ENCODE results near the gene ZC3H14.

DNA sequence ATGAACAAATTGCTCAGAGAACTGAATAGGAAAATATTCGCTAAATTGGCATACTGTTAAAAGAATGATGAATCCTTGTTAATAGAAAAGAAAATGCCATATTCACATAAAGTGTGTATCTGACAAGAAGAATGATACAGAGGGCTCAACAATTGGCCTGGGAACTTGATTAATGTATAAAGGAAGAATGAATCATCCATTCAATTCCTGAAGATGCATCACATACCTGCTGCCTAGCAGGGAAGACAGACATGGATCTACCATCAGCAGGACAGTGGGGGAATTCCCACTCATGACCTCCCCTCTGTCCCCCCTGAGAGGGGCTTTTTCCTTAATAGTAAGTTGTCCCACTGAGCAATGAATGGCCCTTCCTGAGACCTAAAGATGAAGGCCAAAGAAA is 21.5 kb upstream of the ZC3H14 start:
- TF ChIP-seq, protein P1, sequence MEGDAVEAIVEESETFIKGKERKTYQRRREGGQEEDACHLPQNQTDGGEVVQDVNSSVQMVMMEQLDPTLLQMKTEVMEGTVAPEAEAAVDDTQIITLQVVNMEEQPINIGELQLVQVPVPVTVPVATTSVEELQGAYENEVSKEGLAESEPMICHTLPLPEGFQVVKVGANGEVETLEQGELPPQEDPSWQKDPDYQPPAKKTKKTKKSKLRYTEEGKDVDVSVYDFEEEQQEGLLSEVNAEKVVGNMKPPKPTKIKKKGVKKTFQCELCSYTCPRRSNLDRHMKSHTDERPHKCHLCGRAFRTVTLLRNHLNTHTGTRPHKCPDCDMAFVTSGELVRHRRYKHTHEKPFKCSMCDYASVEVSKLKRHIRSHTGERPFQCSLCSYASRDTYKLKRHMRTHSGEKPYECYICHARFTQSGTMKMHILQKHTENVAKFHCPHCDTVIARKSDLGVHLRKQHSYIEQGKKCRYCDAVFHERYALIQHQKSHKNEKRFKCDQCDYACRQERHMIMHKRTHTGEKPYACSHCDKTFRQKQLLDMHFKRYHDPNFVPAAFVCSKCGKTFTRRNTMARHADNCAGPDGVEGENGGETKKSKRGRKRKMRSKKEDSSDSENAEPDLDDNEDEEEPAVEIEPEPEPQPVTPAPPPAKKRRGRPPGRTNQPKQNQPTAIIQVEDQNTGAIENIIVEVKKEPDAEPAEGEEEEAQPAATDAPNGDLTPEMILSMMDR (IDR thresholded peaks at IDR 0.05), result no peak
- TF ChIP-seq EZH2 (IDR thresholded peaks at IDR 0.05) (no peak), EZH2phosphoT487 (IDR thresholded peaks at IDR 0.05) (no peak)

Measured in neural progenitor cell (in vitro differentiated cells).